BJ (cell line): Measurements from ENCODE around the gene NPS. TPM values are rescaled to one million over a fixed set of nuclear protein-coding genes. Genes with fewer than 3 reads are reported as not detected.

Experiments used
- CTCF ChIA-PET: fragments of 350-600 bp; formaldehyde crosslinking; extraction: SDS; loops from one replicate; lab custom pipeline; 2021; ENCODE audit warnings: antibody characterized with exemption, inconsistent platforms; lab: Yijun Ruan, JAX
- POLR2A ChIA-PET: fragments of 300-600 bp; sonication (Branson Sonifier 250); formaldehyde crosslinking; extraction: SDS; loops from one replicate; lab custom pipeline; 2021; ENCODE audit warnings: antibody characterized with exemption; lab: Charles Lee
- DNase-seq: peaks from one replicate; pipeline ENCODE4 v3.0.0-alpha.2; 2011; ENCODE audit warnings: low read depth
- H3K27me3 ChIP-seq: 2 replicates; pipeline ENCODE4 v1.6.0; 2011; ENCODE audit warnings: low read length; ENCODE audit not compliant: control insufficient read depth, insufficient read depth
- H3K36me3 ChIP-seq: 2 replicates; pipeline ENCODE4 v1.5.1; 2011; ENCODE audit warnings: low read length; ENCODE audit not compliant: control insufficient read depth, insufficient read depth
- H3K4me3 ChIP-seq: 2 replicates; pipeline ENCODE4 v1.5.1; 2011; ENCODE audit warnings: low read depth, mild to moderate bottlenecking, control low read depth, low read length
- CTCF ChIP-seq: IDR thresholded peaks from 2 replicates; pipeline ENCODE4 v1.5.1; 2011; ENCODE audit warnings: low read depth, mild to moderate bottlenecking, control low read depth, inconsistent platforms, low read length, moderate library complexity; ENCODE audit not compliant: insufficient read depth
- polyA plus RNA-seq: library from polyadenylated mRNA; depleted of rRNA; stranded (reverse); fragments of >200 nt; gene quantifications from 2 replicates; pipeline ENCODE4 v1.2.3, GENCODE V29; 2011

NPS gene
- polyA plus RNA-seq, 1 experiment, result not detected

- ChIA-PET CTCF (no interaction called here), POLR2A (no interaction called here)
- no peak for TF ChIP-seq CTCF
- no peaks in the 10 kb centered on the region for H3K36me3 ChIP-seq
- no peaks in the 10 kb centered on the region for H3K27me3 ChIP-seq
- no peak overlapping the region for H3K4me3 ChIP-seq
- DNase-seq, result no peak
Measured at GRCh38 chr10:127524229-127524628, 24.9 kb upstream of the NPS start.

- no peaks in the 10 kb centered on the region for H3K36me3 ChIP-seq
- DNase-seq, result no peak
- H3K27me3 ChIP-seq, result no peaks in the 10 kb centered on the region
- no peak for TF ChIP-seq CTCF
- H3K4me3 ChIP-seq, result no peak overlapping the region
- ChIA-PET CTCF (no interaction called here), POLR2A (no interaction called here)
Measured at GRCh38 chr10:127524908-127525665, 24.0 kb upstream of the NPS start.

- POLR2A ChIA-PET, result no interaction called here
- CTCF ChIA-PET, result no interaction called here
- no peak for DNase-seq
- no peaks in the 10 kb centered on the region for H3K27me3 ChIP-seq
- no peak for TF ChIP-seq CTCF
- H3K4me3 ChIP-seq, result no peak overlapping the region
- H3K36me3 ChIP-seq, result no peaks in the 10 kb centered on the region
Measured at GRCh38 chr10:127525686-127526085, 23.4 kb upstream of the NPS start.

DNA sequence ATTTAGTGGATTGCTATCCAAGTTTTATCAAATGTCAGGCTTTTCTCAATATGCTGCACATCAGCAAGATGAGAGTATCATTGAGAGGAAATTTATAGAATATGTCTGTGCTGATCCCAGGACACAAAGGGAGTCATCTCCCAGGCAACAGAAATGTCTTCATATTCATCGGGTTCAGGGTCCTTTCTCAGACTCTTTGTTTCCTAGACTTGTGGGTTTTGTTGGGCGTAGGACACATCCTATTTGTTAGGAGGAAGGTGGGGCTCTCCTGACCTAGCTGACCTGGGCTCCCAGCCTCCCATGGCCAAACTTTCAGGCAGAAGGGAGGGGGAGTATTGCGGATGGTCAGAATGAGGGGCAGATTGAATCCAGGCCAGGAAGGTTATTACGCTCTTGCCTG is 22.9 kb upstream of the NPS start:
- Histone ChIP-seq H3K27me3 (no peaks in the 10 kb centered on the region), H3K4me3 (no peak overlapping the region), H3K36me3 (no peaks in the 10 kb centered on the region)
- POLR2A ChIA-PET, result no interaction called here
- no peak for TF ChIP-seq CTCF
- CTCF ChIA-PET, result no interaction called here
- no peak for DNase-seq

DNA sequence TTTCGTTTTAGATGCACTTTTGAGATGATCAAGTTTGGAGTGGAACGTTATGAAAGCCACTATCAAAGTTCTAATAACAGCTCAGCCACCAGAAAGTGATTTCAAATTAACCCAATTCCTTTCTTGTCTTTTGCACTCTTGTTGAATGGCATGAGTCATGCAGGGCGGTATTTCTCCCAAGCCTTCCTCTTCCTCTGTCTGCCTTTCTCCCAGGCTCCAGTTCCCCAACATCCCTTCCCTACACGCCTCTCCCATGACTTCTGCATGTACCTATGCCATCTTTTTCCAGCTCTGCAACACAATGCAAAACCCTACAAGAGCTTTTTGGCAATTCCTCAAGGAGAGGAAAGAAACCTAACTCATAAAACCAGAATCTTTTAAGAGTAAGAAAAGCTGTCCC is 21.8 kb upstream of the NPS start:
- Histone ChIP-seq H3K27me3 (no peaks in the 10 kb centered on the region), H3K36me3 (no peaks in the 10 kb centered on the region), H3K4me3 (no peak overlapping the region)
- CTCF ChIA-PET, result no interaction called here
- no peak for TF ChIP-seq CTCF
- DNase-seq, result no peak
- POLR2A ChIA-PET, result no interaction called here
